ENCODE results near the gene RPS27L.

The RPS27L gene

GRCh38 chr15:63188926-63189871 lies 31.9 kb upstream of the RPS27L start, which contains the start of gene RAB8B (continued):
- TF ChIP-seq MZF1 (tag by site-specific recombination; IDR thresholded peaks at IDR 0.05; ENCODE audit: borderline replicate concordance) (no peak), ZNF629 (tag by site-specific recombination; IDR thresholded peaks at IDR 0.05) (no peak), SP2 (tag by site-specific recombination; IDR thresholded peaks at IDR 0.05) (peak; percentile 74), ZNF610 (tag by site-specific recombination; IDR thresholded peaks at IDR 0.05; ENCODE audit: borderline replicate concordance) (no peak), ZNF132 (tag by site-specific recombination; IDR thresholded peaks at IDR 0.05; ENCODE audit: borderline replicate concordance) (no peak), ZNF529 (tag by site-specific recombination; IDR thresholded peaks at IDR 0.05; ENCODE audit: insufficient replicate concordance) (no peak), PRDM6 (tag by site-specific recombination; IDR thresholded peaks at IDR 0.05) (no peak), IKZF3 (tag by site-specific recombination; IDR thresholded peaks at IDR 0.05) (no peak), KLF1 (tag by site-specific recombination; IDR thresholded peaks at IDR 0.05) (peak; percentile 73), ZEB2 (tag by site-specific recombination; IDR thresholded peaks at IDR 0.05) (no peak), ZNF366 (tag by site-specific recombination; conservative IDR thresholded peaks at IDR 0.05) (no peak), KLF10 (tag by site-specific recombination; IDR thresholded peaks at IDR 0.05) (peak; percentile 46; the same call in 1 of the 2 replicates)
- TF ChIP-seq, protein P1, sequence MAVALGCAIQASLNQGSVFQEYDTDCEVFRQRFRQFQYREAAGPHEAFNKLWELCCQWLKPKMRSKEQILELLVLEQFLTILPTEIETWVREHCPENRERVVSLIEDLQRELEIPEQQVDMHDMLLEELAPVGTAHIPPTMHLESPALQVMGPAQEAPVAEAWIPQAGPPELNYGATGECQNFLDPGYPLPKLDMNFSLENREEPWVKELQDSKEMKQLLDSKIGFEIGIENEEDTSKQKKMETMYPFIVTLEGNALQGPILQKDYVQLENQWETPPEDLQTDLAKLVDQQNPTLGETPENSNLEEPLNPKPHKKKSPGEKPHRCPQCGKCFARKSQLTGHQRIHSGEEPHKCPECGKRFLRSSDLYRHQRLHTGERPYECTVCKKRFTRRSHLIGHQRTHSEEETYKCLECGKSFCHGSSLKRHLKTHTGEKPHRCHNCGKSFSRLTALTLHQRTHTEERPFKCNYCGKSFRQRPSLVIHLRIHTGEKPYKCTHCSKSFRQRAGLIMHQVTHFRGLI (tag by site-specific recombination; IDR thresholded peaks at IDR 0.05): no peak

DNA sequence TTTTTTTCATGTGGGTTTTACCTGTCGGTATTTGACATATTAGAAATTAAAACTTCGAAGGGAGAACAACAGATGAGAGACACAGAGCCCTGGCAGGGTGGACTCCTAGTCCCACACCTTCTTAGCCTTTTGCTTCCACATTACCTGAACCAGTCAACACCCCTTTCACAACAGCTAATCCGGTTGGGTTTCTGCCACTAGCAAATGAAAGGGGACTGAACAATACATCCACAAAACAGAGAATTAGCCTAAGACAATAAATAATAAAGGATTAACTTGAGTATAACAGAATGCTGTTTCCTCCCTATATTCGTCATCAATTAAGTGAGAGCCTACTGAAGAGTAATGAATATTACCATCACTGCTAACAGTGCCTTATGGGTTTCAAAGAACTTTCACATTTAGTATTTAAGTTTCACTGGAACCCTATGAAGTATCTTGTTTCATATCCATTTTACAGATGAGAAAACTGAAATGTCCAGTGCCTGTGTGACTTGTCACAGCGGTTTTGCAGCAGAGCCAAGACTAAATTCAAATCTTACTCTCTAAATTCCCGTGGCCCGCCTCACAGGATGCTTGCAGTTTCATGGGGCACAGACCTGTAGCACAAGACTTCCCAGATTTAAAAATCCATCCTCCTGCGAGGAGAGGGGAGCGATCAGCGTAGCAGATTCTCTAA lies 31.1 kb upstream of the RPS27L start:
- peak overlapping the region; percentile 28; the same call in 1 of the 2 replicates for H3K27ac ChIP-seq (ENCODE audit: extremely low read depth, low read depth, low read length)
- no peaks in the 10 kb centered on the region for H3K36me3 ChIP-seq (ENCODE audit: control insufficient read depth in 2 of 2, insufficient read depth in 1 of 2, low read length in 2 of 2)
- ChIA-PET POLR2A (no interaction called here), CTCF (no interaction called here)
- H3K4me3 ChIP-seq (ENCODE audit: low read depth, low read length): peak overlapping the region; percentile 40
- H3K4me1 ChIP-seq (ENCODE audit: control insufficient read depth, insufficient read depth, low read length): no peaks in the 10 kb centered on the region
- no peak; the same call in 1 of the 2 replicates for TF ChIP-seq SCRT2 (tag by site-specific recombination; IDR thresholded peaks at IDR 0.05)
- no peak for TF ChIP-seq ZNF266 (tag by site-specific recombination; IDR thresholded peaks at IDR 0.05; ENCODE audit: low read depth)
- TF ChIP-seq ZNF530 (tag by site-specific recombination; IDR thresholded peaks at IDR 0.05; ENCODE audit: low read depth): no peak
- no peak for TF ChIP-seq ZNF18 (tag by site-specific recombination; IDR thresholded peaks at IDR 0.05)
- no peak for TF ChIP-seq ZNF544 (tag by site-specific recombination; IDR thresholded peaks at IDR 0.05)
- TF ChIP-seq ZNF621 (tag by site-specific recombination; IDR thresholded peaks at IDR 0.05): no peak
- no peak for TF ChIP-seq ZNF629 (tag by site-specific recombination; IDR thresholded peaks at IDR 0.05)
- no peak for TF ChIP-seq ZNF654 (tag by site-specific recombination; IDR thresholded peaks at IDR 0.05; ENCODE audit: low read depth)
- TF ChIP-seq, protein P2, sequence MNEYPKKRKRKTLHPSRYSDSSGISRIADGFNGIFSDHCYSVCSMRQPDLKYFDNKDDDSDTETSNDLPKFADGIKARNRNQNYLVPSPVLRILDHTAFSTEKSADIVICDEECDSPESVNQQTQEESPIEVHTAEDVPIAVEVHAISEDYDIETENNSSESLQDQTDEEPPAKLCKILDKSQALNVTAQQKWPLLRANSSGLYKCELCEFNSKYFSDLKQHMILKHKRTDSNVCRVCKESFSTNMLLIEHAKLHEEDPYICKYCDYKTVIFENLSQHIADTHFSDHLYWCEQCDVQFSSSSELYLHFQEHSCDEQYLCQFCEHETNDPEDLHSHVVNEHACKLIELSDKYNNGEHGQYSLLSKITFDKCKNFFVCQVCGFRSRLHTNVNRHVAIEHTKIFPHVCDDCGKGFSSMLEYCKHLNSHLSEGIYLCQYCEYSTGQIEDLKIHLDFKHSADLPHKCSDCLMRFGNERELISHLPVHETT (tag by site-specific recombination; IDR thresholded peaks at IDR 0.05): no peak
- no peaks in the 10 kb centered on the region for H3K9me3 ChIP-seq (ENCODE audit: control insufficient read depth, insufficient read depth, low read depth, low read length)

Measured in HEK293 (cell line).